GM19452 (cell line): ENCODE data around the gene MRGPRX3.

ENCODE experiments used
- ATAC-seq: cut with Tn5 transposase; IDR thresholded peaks from one replicate; pipeline ENCODE4 v1.9.1; 2021; ENCODE audit not compliant: unreplicated experiment

Gene MRGPRX3

DNA sequence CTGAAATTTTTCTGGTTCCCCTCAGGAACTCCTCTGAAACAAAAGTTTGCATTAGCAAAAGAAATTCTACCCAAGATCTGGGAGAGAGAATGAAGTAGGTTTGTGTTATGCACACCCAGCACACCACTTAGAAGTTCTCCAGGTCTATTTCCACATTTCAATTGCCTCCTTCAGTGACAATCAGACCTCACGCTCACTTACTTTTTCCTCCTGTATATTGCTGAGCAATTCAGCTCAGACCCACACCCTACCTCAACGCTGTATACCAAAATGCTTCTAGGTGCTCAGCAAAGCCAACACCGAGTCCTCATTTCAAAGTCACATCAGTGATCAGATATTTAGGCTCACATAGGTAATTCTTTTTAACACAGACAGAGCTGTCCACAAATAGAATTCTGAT lies 19.2 kb downstream of the MRGPRX3 start:
- no peak for ATAC-seq

DNA sequence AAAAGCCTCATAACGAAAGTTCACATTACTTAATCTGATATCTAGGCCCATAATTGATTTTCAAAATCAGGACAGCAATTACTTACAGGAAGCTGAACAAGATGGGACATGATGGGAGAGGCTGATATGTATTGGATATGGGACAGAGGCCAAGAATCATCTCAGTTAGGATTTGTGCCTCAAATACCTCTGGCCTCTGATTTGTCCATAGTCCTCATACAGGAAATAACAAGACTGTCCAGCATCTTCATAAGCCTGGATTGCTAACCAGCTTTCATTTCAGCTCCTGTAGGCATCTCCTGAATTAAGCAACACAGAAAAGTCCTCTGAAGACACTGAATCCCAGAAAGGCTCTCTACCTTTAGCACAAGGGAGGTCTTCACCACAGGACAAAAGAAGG lies 36.0 kb downstream of the MRGPRX3 start:
- ATAC-seq: no peak

DNA sequence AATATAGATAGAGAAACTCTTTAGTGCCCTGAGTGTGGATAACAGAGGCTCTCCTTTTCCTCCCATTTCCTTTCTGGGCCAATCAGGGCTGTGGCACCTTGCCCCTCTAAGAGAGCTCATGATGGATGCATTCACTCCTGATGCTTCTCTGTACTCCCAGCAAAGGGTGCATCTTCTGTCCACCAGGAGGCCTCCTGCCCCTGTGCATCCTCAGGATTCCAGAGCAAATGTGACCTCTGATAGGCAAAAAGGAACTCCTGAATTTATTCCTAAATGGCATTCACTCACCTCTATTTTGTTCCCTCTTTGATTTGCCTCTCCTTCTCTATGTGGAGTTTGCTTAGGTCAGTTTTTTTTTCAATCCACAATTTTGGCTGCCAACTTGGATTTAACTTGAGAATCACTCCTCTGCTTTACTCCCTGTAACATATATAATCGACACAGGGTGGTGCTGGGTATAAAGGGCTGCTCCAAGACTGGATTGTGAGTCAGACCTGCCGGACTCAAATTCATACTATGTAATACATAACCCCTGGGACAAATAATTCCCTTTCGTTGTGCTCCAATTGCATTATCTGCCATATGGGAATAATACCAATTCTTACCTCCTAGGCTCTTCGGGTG lies 39.1 kb downstream of the MRGPRX3 start:
- ATAC-seq: no peak

DNA sequence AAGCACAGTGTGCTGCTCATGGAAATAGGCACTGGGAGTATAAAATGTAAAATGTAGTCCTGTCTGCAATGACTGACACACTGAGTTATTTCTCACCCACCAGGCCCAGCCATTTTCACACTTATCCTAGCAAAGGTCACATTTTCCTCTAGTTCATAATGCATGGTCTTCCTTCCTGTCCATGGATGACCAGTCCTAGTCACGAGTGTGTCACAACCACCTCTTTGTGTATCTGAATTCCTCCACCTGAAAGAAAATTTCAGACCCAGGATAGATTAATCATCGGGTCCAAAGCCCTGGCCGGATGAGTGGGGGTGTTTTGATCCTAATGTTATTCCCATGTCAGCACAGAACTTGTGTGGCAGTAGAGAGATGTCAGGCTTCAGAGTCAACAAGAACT lies 40.3 kb downstream of the MRGPRX3 start, which contains the start of gene MRGPRX4:
Gene MRGPRX4 (plus strand): TSS at position 172 of the 400 bp plus-strand sequence. CDS start 420 bp downstream, outside the sequence.
- ATAC-seq: no peak

DNA sequence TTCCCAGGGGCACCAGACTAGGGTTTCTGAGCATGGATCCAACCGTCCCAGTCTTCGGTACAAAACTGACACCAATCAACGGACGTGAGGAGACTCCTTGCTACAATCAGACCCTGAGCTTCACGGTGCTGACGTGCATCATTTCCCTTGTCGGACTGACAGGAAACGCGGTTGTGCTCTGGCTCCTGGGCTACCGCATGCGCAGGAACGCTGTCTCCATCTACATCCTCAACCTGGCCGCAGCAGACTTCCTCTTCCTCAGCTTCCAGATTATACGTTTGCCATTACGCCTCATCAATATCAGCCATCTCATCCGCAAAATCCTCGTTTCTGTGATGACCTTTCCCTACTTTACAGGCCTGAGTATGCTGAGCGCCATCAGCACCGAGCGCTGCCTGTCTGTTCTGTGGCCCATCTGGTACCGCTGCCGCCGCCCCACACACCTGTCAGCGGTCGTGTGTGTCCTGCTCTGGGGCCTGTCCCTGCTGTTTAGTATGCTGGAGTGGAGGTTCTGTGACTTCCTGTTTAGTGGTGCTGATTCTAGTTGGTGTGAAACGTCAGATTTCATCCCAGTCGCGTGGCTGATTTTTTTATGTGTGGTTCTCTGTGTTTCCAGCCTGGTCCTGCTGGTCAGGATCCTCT lies 41.0 kb downstream of the MRGPRX3 start:
- no peak for ATAC-seq
